Measurements from ENCODE around the gene NAV2. TPM values are rescaled to one million over a fixed set of nuclear protein-coding genes. Genes with fewer than 3 reads are reported as not detected.

Gene NAV2
- polyA plus RNA-seq, 3 donors, result not detected

- DNase-seq, result no peak
- H3K9ac ChIP-seq (ENCODE audit: insufficient read depth, low read length, poor library complexity, severe bottlenecking), result no peak overlapping the region
- WGBS (ENCODE audit: insufficient coverage), result 100% methylated on average over 1 of the region's 2 CpGs
- H4K20me1 ChIP-seq (ENCODE audit: insufficient read depth, low read length), result no peaks in the 10 kb centered on the region
- no peak overlapping the region for H3K4me2 ChIP-seq (replicated peaks; ENCODE audit: extremely low read depth, low read length, poor library complexity, severe bottlenecking)
- no peaks in the 10 kb centered on the region for H3K79me2 ChIP-seq (ENCODE audit: insufficient read depth, low read length)
- no peaks in the 10 kb centered on the region for H3K27me3 ChIP-seq (ENCODE audit: control insufficient read depth in 2 of 2, insufficient read depth in 2 of 2, low read length in 2 of 2)
- TF ChIP-seq CTCF (IDR thresholded peaks at IDR 0.05), result no peak
- H3K36me3 ChIP-seq (replicated peaks in 1 of 2; ENCODE audit: control insufficient read depth in 1 of 2, insufficient read depth in 2 of 2, low read length in 2 of 2), result no peaks in the 10 kb centered on the region
- Mint-ChIP-seq H3K4me1 (no peaks in the 10 kb centered on the region), H3K27me3 (ENCODE audit: low read depth in 3 of 3) (peaks cover 0 to 2% (median 0%) of the 10 kb centered on the region in 3 donors), H3K27ac (no peak overlapping the region), H3K4me3 (no peak overlapping the region), H3K36me3 (no peaks in the 10 kb centered on the region), H3K9me3 (peaks cover 0 to 2% (median 0%) of the 10 kb centered on the region in 7 donors)
- intact Hi-C loops (cut with micrococcal nuclease), result no loop called here
- H2AFZ ChIP-seq (ENCODE audit: insufficient read depth, low read depth, low read length, poor library complexity, severe bottlenecking), result no peak overlapping the region
- no peak overlapping the region for H3K4me3 ChIP-seq (replicated peaks in 1 of 3; ENCODE audit: low read depth in 2 of 3, low read length in 3 of 3)
- H3K9me3 ChIP-seq (replicated peaks in 1 of 2; ENCODE audit: control insufficient read depth in 1 of 2, insufficient read depth in 1 of 2, low read length in 2 of 2), result no peaks in the 10 kb centered on the region
- no peak overlapping the region for H3K27ac ChIP-seq (ENCODE audit: low read depth in 1 of 2, low read length in 2 of 2)
- no peaks in the 10 kb centered on the region for H3K4me1 ChIP-seq (ENCODE audit: control insufficient read depth in 1 of 2, insufficient read depth in 2 of 2, low read length in 2 of 2)
Observed at GRCh38 chr11:19853016-19853415, 140.4 kb downstream of the NAV2 start.

DNA sequence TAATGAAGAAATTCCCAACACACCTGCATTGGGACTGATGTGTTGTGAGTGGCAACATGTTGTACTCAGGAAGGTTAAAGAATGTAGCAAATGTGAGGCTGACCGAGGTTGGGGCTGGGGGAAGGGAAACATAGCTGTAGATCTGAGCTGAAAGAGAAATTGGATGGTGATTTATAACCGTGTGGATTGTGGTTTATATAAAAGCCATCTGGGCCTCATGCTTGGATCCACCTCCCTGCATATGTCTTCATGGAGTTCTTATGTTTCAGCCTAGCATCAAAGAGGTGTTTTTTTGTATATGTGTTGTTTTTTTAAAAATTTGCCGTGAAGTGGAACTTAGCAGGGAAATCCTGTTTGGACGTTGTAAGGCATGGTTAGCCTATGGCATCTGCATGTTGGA lies 141.3 kb downstream of the NAV2 start:
- H3K9me3 ChIP-seq (replicated peaks in 1 of 2; ENCODE audit: control insufficient read depth in 1 of 2, insufficient read depth in 1 of 2, low read length in 2 of 2), result no peaks in the 10 kb centered on the region
- H2AFZ ChIP-seq (ENCODE audit: insufficient read depth, low read depth, low read length, poor library complexity, severe bottlenecking), result no peak overlapping the region
- H4K20me1 ChIP-seq (ENCODE audit: insufficient read depth, low read length), result no peaks in the 10 kb centered on the region
- TF ChIP-seq CTCF (IDR thresholded peaks at IDR 0.05), result no peak
- no peaks in the 10 kb centered on the region for H3K36me3 ChIP-seq (replicated peaks in 1 of 2; ENCODE audit: control insufficient read depth in 1 of 2, insufficient read depth in 2 of 2, low read length in 2 of 2)
- H3K4me3 Mint-ChIP-seq, result no peak overlapping the region
- intact Hi-C loops (cut with micrococcal nuclease), result no loop called here
- peaks cover 0 to 2% (median 0%) of the 10 kb centered on the region in 3 donors for H3K27me3 Mint-ChIP-seq (ENCODE audit: low read depth in 3 of 3)
- H3K4me1 ChIP-seq (ENCODE audit: control insufficient read depth in 1 of 2, insufficient read depth in 2 of 2, low read length in 2 of 2), result no peaks in the 10 kb centered on the region
- WGBS (ENCODE audit: insufficient coverage), result 4% methylated on average over 4 of the region's 4 CpGs
- H3K27ac ChIP-seq (ENCODE audit: low read depth in 1 of 2, low read length in 2 of 2), result no peak overlapping the region
- H3K4me3 ChIP-seq (replicated peaks in 1 of 3; ENCODE audit: low read depth in 2 of 3, low read length in 3 of 3), result no peak overlapping the region
- H3K4me1 Mint-ChIP-seq, result no peaks in the 10 kb centered on the region
- H3K27me3 ChIP-seq (ENCODE audit: control insufficient read depth in 2 of 2, insufficient read depth in 2 of 2, low read length in 2 of 2), result no peaks in the 10 kb centered on the region
- no peaks in the 10 kb centered on the region for H3K36me3 Mint-ChIP-seq
- no peak overlapping the region for H3K9ac ChIP-seq (ENCODE audit: insufficient read depth, low read length, poor library complexity, severe bottlenecking)
- DNase-seq, result no peak
- no peak overlapping the region for H3K4me2 ChIP-seq (replicated peaks; ENCODE audit: extremely low read depth, low read length, poor library complexity, severe bottlenecking)
- H3K79me2 ChIP-seq (ENCODE audit: insufficient read depth, low read length), result no peaks in the 10 kb centered on the region
- no peak overlapping the region for H3K27ac Mint-ChIP-seq
- H3K9me3 Mint-ChIP-seq, result peaks cover 0 to 2% (median 0%) of the 10 kb centered on the region in 7 donors

All from CD14-positive monocyte (primary cell).